Endothelial cell of umbilical vein (primary cell): ENCODE measurements around the gene SYNPO2. TPM values are rescaled to one million over a fixed set of nuclear protein-coding genes. Genes with fewer than 3 reads are reported as not detected.

Source experiments
- BruUV-seq: library from RNA; stranded (reverse); fragments of 400-500 nt; replicated peaks from 2 replicates; lab custom pipeline; 2021; lab: Mats Ljungman, UMichigan
- CTCF ChIA-PET: fragments of 300-600, 350-600 bp; sonication (Branson Sonifier 250); formaldehyde crosslinking; loops from one replicate; lab custom pipeline; 2021; ENCODE audit warnings: antibody characterized with exemption, inconsistent platforms; lab: Charles Lee
- POLR2A ChIA-PET: fragments of 300-600, 350-600 bp; sonication (Branson Sonifier 250); formaldehyde crosslinking; loops from one replicate; lab custom pipeline; 2021; ENCODE audit warnings: antibody characterized with exemption, inconsistent platforms; lab: Charles Lee
- DNase-seq: peaks from one replicate; pipeline ENCODE4 v3.0.0-alpha.2; 2011; ENCODE audit warnings: low read depth, low spot score
- FAIRE-seq: peaks from 2 replicates; lab custom pipeline; 2011; peaks lifted over from hg19 to GRCh38; lab: Jason Lieb, UNC
- H2AFZ ChIP-seq: 2 replicates; pipeline ENCODE4 v1.6.0; 2012; ENCODE audit warnings: low read depth, low read length, control low read depth, inconsistent platforms
- H3K27ac ChIP-seq: 2 replicates; pipeline ENCODE4 v1.5.1; 2011; ENCODE audit warnings: low read depth, mild to moderate bottlenecking, control low read depth, low read length, moderate library complexity; ENCODE audit not compliant: insufficient read depth
- H3K27me3 ChIP-seq, 2 experiments: 2 replicates each; pipeline versions ENCODE4 v1.6.0 to v1.6.1; 2011; ENCODE audit warnings: low read length in 2 of 2, mixed read lengths in 1 of 2; ENCODE audit not compliant: control insufficient read depth in 2 of 2, insufficient read depth in 2 of 2
- H3K36me3 ChIP-seq, 2 experiments: 2 replicates in 1 of 2; 3 replicates in 1 of 2; pipeline ENCODE4 v1.5.1; 2011; ENCODE audit warnings: low read length in 2 of 2, mild to moderate bottlenecking in 1 of 2, moderate library complexity in 1 of 2; ENCODE audit not compliant: control insufficient read depth in 2 of 2, insufficient read depth in 2 of 2; ENCODE audit errors: extremely low read depth in 1 of 2
- H3K4me1 ChIP-seq: 3 replicates; pipeline ENCODE4 v1.5.1; 2011; ENCODE audit warnings: mild to moderate bottlenecking, low read length; ENCODE audit not compliant: control insufficient read depth, insufficient read depth; ENCODE audit errors: extremely low read depth
- H3K4me2 ChIP-seq: 2 replicates; pipeline ENCODE4 v1.6.1; 2011; ENCODE audit warnings: low read length, control low read depth, mixed read lengths; ENCODE audit not compliant: insufficient read depth
- H3K4me3 ChIP-seq, 3 experiments: fragments of 200-600 bp in 1 of 3; sonication (generic), shearing (Covaris generic) in 1 of 3; replicated peaks in 1 of 3; 2 replicates each; pipeline ENCODE4 v1.5.1; 2011 to 2016; ENCODE audit warnings: control low read depth in 3 of 3, low read length in 3 of 3, mild to moderate bottlenecking in 2 of 3, inconsistent platforms in 1 of 3, low read depth in 1 of 3, moderate library complexity in 1 of 3; ENCODE audit not compliant: insufficient read depth in 1 of 3
- H3K79me2 ChIP-seq: 2 replicates; pipeline ENCODE4 v1.6.0; 2012; ENCODE audit warnings: low read length, inconsistent platforms; ENCODE audit not compliant: control insufficient read depth, insufficient read depth
- H3K9ac ChIP-seq: replicated peaks from 2 replicates; pipeline ENCODE3; 2011; ENCODE audit warnings: low read length, control low read depth; ENCODE audit not compliant: insufficient read depth; ENCODE audit errors: extremely low read depth
- H3K9me1 ChIP-seq: replicated peaks from 3 replicates; pipeline ENCODE4 v1.6.0; 2011; ENCODE audit warnings: mild to moderate bottlenecking, low read length; ENCODE audit not compliant: control insufficient read depth, insufficient read depth; ENCODE audit errors: extremely low read depth
- H3K9me3 ChIP-seq: replicated peaks from 2 replicates; pipeline ENCODE4 v1.5.1; 2012; ENCODE audit warnings: low read length, inconsistent platforms; ENCODE audit not compliant: control insufficient read depth, insufficient read depth
- H4K20me1 ChIP-seq: replicated peaks from 2 replicates; pipeline ENCODE3; 2011; ENCODE audit warnings: mild to moderate bottlenecking, low read length; ENCODE audit not compliant: control insufficient read depth, insufficient read depth; ENCODE audit errors: extremely low read depth
- CTCF ChIP-seq, 2 donors: IDR thresholded peaks; 1 replicate in 1 of 2; 2 replicates in 1 of 2; pipeline ENCODE4 v1.5.1; 2011; ENCODE audit warnings: low read length in 2 of 2, mild to moderate bottlenecking in 2 of 2, moderate library complexity in 2 of 2, control low read depth in 1 of 2, inconsistent platforms in 1 of 2, low read depth in 1 of 2; ENCODE audit not compliant: insufficient read depth in 1 of 2; ENCODE audit errors: extremely low read depth in 1 of 2
- EZH2 ChIP-seq: IDR thresholded peaks from 2 replicates; pipeline ENCODE4 v1.6.1; 2012; ENCODE audit warnings: borderline replicate concordance, low read depth, mild to moderate bottlenecking, moderate library complexity, low read length, inconsistent platforms; ENCODE audit not compliant: severe bottlenecking
- FOS ChIP-seq: IDR thresholded peaks from 2 replicates; pipeline ENCODE4 v1.6.1; 2011; ENCODE audit warnings: mild to moderate bottlenecking, low read length, moderate library complexity, borderline replicate concordance; ENCODE audit not compliant: insufficient read depth
- GATA2 ChIP-seq: IDR thresholded peaks from 2 replicates; pipeline ENCODE4 v1.7.0; 2011; ENCODE audit warnings: low read depth, mild to moderate bottlenecking, moderate library complexity, mixed read lengths, low read length; ENCODE audit not compliant: insufficient read length, insufficient read depth
- JUN ChIP-seq: IDR thresholded peaks from 2 replicates; pipeline ENCODE4 v1.6.1; 2011; ENCODE audit warnings: borderline replicate concordance, low read depth; ENCODE audit not compliant: insufficient read length, insufficient read depth
- MAX ChIP-seq: IDR thresholded peaks from 2 replicates; pipeline ENCODE4 v1.6.1; 2011; ENCODE audit not compliant: insufficient read depth, insufficient read length
- MYC ChIP-seq: IDR thresholded peaks from one replicate; pipeline ENCODE4 v1.6.1; 2011; ENCODE audit warnings: mild to moderate bottlenecking, low read depth, low read length
- POLR2A ChIP-seq: IDR thresholded peaks from 2 replicates; pipeline ENCODE4 v1.6.1; 2012; ENCODE audit warnings: low read depth, mild to moderate bottlenecking, control low read depth, low read length
- POLR2AphosphoS5 ChIP-seq: IDR thresholded peaks from 2 replicates; pipeline ENCODE4 v1.6.1; 2012; ENCODE audit warnings: low read depth, mild to moderate bottlenecking, control low read depth, low read length, moderate library complexity; ENCODE audit not compliant: insufficient read depth
- dilution Hi-C: fragments of 300-500 bp; cut with MboI; formaldehyde crosslinking; loops from one replicate; pipeline ENCODE4 v1.15.0; 2019; ENCODE audit warnings: low sequenced_read_pairs; ENCODE audit not compliant: extremely low pct_ligation_motif_present
- intact Hi-C: fragments of 100-400 bp; cut with micrococcal nuclease; formaldehyde crosslinking; loops from one replicate; pipeline ENCODE4 v1.10.0; 2022
- polyA plus RNA-seq, 4 experiments: library from polyadenylated mRNA; depleted of rRNA in 3 of 4; stranded (reverse) in 3 of 4; unstranded in 1 of 4; fragments of >200 nt; gene quantifications; 2 replicates each; pipeline versions ENCODE4 v1.2.1 to v1.2.3, GENCODE V29; 2011 to 2012; ENCODE audit warnings: missing spikeins in 1 of 4
- total RNA-seq: library from RNA; stranded (reverse); gene quantifications from 2 replicates; pipeline ENCODE4 v1.2.3, GENCODE V29; 2021

The SYNPO2 gene
- total and polyA plus RNA-seq, 2 donors (not counting 3 experiments of a cell fraction or from before 2014, with no cell fraction given): 0.06 to 0.13 TPM

GRCh38 chr4:118993333-118993732 lies 104.7 kb downstream of the SYNPO2 start:
- no peak for TF ChIP-seq CTCF (IDR thresholded peaks at IDR 0.05; ENCODE audit: extremely low read depth in 1 of 2, insufficient read depth in 1 of 2, low read depth in 1 of 2, low read length in 2 of 2)
- no peak for TF ChIP-seq POLR2AphosphoS5
- no peak for TF ChIP-seq FOS
- no peak for TF ChIP-seq MAX
- TF ChIP-seq GATA2: no peak
- TF ChIP-seq POLR2A: no peak
- TF ChIP-seq EZH2: no peak
- TF ChIP-seq MYC: no peak
- no peak for TF ChIP-seq JUN
- H3K4me3 ChIP-seq: no peak overlapping the region
- no peaks in the 10 kb centered on the region for H3K79me2 ChIP-seq
- no peak overlapping the region for H3K9ac ChIP-seq
- H3K4me2 ChIP-seq: no peak overlapping the region
- peaks cover 0 to 2% of the 10 kb centered on the region in 2 experiments for H3K27me3 ChIP-seq
- no peak for FAIRE-seq
- ChIA-PET CTCF (interaction anchor here (1.4 kb wide), 1 partner anchor 10 kb away, joined by 3 read pairs; no protein-coding TSS in a partner anchor), POLR2A (no interaction called here)
- H3K9me1 ChIP-seq: no peaks in the 10 kb centered on the region
- no peaks in the 10 kb centered on the region for H3K9me3 ChIP-seq
- no TSS peak for BruUV-seq
- dilution Hi-C loops (no loop called here), intact Hi-C loops (no loop called here)
- no peaks in the 10 kb centered on the region for H3K36me3 ChIP-seq
- H3K27ac ChIP-seq: no peak overlapping the region
- H4K20me1 ChIP-seq: no peaks in the 10 kb centered on the region
- no peaks in the 10 kb centered on the region for H3K4me1 ChIP-seq
- DNase-seq: no peak
- no peak overlapping the region for H2AFZ ChIP-seq
